Activated naive CD8-positive, alpha-beta T cell treated with anti-CD3 and anti-CD28 coated beads, Interleukin-2, amount 10 ng/mL, durations not matched to agents 7 days and 5 days (primary cell): ENCODE data around the gene NCCRP1. TPM values are rescaled to one million over a fixed set of nuclear protein-coding genes. Genes with fewer than 3 reads are reported as not detected.

ENCODE experiments used
- ATAC-seq: fragments of 150-1000 bp; cut with Tn5 transposase; one replicate; pipeline ENCODE4 v1.10.0; 2021; ENCODE audit warnings: low read depth, moderate library complexity
- POLR2A ChIA-PET: fragments of 350-600 bp; sonication (Branson Sonifier 250); formaldehyde crosslinking; loops from one replicate; lab custom pipeline; 2021; ENCODE audit warnings: antibody characterized with exemption; lab: Charles Lee
- DNase-seq: peaks from one replicate; pipeline ENCODE4 v3.0.0; 2021
- H3K27ac Mint-ChIP-seq: one replicate; pipeline ENCODE4 v1.8.0; 2022; ENCODE audit warnings: mild to moderate bottlenecking, mixed read lengths
- H3K27me3 Mint-ChIP-seq: one replicate; pipeline ENCODE4 v1.8.0; 2022; ENCODE audit warnings: mild to moderate bottlenecking, moderate library complexity, mixed read lengths
- H3K36me3 Mint-ChIP-seq: one replicate; pipeline ENCODE4 v1.8.0; 2021; ENCODE audit warnings: mild to moderate bottlenecking, mixed read lengths
- H3K4me1 Mint-ChIP-seq: one replicate; pipeline ENCODE4 v1.8.0; 2021; ENCODE audit warnings: mixed read lengths
- H3K4me3 Mint-ChIP-seq: one replicate; pipeline ENCODE4 v1.8.0; 2022; ENCODE audit warnings: mild to moderate bottlenecking, moderate library complexity, mixed read lengths
- H3K9me3 Mint-ChIP-seq: one replicate; pipeline ENCODE4 v1.8.0; 2021; ENCODE audit warnings: mixed read lengths
- total RNA-seq, 2 experiments: library from RNA; stranded (reverse); gene quantifications; one replicate each; pipeline ENCODE4 v1.2.3, GENCODE V29; 2021

Gene NCCRP1
- total RNA-seq, 2 experiments from 2014 or later, result not detected

DNA sequence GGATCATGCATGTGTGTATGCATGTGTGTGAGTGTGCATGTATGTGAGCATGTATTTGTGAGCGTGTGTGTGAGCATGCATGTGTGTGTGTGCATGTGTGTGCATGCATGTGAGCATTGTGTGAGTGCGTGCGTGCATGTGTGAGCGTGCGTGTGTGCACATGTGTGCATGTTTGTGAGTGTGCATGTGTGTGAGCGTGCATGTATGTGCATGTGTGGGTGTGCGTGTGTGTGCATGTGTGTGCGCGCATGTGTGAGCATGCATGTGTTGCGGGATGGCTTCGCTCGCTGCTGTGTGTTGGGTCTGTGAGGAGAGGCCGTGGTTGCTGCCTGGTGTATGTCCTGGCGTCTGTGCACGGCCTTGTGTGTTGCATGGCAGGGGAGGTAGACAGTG lies 38.8 kb upstream of the NCCRP1 start:
- H3K36me3 Mint-ChIP-seq, result no peaks in the 10 kb centered on the region
- POLR2A ChIA-PET, result no interaction called here
- no peak for DNase-seq
- H3K4me1 Mint-ChIP-seq, result peaks cover 16% of the 10 kb centered on the region
- H3K4me3 Mint-ChIP-seq, result no peak overlapping the region
- H3K27me3 Mint-ChIP-seq, result no peaks in the 10 kb centered on the region
- no peak for ATAC-seq
- H3K9me3 Mint-ChIP-seq, result no peaks in the 10 kb centered on the region
- H3K27ac Mint-ChIP-seq, result no peak overlapping the region

DNA sequence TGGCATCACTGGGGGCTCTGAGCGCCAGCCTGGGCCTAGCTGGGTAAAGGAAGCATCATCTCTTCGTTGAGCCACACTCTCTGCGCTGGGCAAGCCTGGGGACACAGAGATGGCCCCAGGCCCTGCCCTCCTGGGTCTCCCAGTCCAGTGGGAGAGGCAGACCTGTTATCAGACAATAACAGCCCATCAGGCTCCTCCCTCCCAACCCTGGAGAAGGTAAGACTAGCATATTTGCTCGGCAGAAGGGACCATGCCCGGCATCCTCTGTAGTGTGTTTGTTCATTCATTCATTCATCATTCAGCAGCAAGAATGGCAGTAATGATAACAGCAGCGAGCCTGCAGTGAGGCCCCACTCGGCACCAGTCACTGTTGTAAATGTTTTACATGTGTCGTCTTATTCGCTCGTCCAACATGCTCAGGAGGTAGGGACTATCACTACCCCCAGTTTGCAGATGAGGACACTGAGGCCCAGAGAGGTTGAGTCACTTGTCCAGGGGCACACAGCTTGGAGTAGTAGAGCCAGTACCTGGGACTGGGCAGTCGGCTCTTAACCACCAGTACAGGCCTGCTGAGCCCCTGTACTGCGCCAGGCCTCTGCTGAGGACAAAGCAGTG lies 38.0 kb upstream of the NCCRP1 start:
- H3K27ac Mint-ChIP-seq, result no peak overlapping the region
- H3K9me3 Mint-ChIP-seq, result no peaks in the 10 kb centered on the region
- H3K27me3 Mint-ChIP-seq, result no peaks in the 10 kb centered on the region
- DNase-seq, result no peak
- H3K4me3 Mint-ChIP-seq, result no peak overlapping the region
- POLR2A ChIA-PET, result no interaction called here
- no peaks in the 10 kb centered on the region for H3K36me3 Mint-ChIP-seq
- H3K4me1 Mint-ChIP-seq, result peaks cover 16% of the 10 kb centered on the region
- ATAC-seq, result no peak

DNA sequence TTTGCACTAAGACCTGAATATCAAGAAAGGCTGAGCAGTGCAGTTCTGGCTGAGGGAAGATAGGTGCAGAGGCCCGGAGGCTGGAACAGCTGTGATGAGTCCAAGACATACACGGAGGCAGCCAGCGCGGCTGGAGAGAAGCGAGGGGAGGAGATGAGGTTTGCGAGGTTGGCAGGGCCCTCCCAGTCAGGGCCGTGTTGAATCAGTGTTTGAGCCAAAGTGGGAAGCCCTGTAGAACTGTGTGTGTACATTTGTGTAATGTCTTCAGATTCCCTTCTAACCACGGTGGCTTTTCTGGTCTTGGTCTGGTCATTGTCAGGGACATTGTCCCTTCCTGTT lies 36.3 kb upstream of the NCCRP1 start:
- H3K27me3 Mint-ChIP-seq, result no peaks in the 10 kb centered on the region
- no peak for ATAC-seq
- no peak for DNase-seq
- H3K36me3 Mint-ChIP-seq, result no peaks in the 10 kb centered on the region
- no peaks in the 10 kb centered on the region for H3K9me3 Mint-ChIP-seq
- H3K4me1 Mint-ChIP-seq, result peaks cover 16% of the 10 kb centered on the region
- no peak overlapping the region for H3K4me3 Mint-ChIP-seq
- H3K27ac Mint-ChIP-seq, result no peak overlapping the region
- POLR2A ChIA-PET, result no interaction called here

DNA sequence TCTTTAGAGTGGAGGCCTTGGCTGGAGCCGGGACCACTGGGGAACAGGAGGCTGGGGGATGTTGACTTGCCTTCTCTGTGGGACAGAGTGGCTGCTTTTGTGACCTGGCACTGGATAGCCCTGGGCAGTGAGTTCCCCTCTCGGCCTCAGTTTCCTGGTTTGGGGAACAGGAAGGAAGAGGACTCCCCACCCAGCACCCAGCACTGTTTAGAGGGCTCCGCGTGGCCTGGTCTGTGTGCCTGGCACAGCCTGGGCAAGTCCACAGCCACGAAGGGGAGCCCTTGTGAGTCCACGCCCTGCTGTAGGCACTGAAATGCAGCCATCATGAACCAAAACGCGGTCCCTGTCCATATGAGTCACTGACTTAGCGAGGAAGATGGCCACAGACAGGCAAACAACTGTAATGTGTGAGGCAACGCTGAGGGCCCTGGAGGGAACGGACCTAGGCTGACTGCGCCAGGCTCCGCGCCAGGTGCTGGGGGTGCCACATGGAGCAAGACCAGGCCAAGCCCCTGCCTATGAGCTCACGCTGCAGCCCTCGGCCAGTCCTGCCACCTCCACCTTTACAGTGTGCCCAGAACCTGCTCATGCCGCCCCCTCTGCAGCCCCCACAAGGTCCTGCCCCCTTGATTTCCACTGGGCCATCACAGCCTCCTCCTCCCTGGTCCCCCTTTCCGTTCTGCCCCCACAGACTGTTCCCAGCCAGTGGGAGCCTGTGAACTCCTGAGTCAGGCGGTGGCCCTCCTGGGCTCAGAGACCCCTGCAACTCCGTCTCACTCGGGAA lies 35.7 kb upstream of the NCCRP1 start:
- Mint-ChIP-seq H3K27me3 (no peaks in the 10 kb centered on the region), H3K9me3 (no peaks in the 10 kb centered on the region), H3K27ac (no peak overlapping the region), H3K36me3 (no peaks in the 10 kb centered on the region), H3K4me3 (no peak overlapping the region), H3K4me1 (peaks cover 16% of the 10 kb centered on the region)
- ATAC-seq (no peak), DNase-seq (no peak)
- POLR2A ChIA-PET, result no interaction called here

DNA sequence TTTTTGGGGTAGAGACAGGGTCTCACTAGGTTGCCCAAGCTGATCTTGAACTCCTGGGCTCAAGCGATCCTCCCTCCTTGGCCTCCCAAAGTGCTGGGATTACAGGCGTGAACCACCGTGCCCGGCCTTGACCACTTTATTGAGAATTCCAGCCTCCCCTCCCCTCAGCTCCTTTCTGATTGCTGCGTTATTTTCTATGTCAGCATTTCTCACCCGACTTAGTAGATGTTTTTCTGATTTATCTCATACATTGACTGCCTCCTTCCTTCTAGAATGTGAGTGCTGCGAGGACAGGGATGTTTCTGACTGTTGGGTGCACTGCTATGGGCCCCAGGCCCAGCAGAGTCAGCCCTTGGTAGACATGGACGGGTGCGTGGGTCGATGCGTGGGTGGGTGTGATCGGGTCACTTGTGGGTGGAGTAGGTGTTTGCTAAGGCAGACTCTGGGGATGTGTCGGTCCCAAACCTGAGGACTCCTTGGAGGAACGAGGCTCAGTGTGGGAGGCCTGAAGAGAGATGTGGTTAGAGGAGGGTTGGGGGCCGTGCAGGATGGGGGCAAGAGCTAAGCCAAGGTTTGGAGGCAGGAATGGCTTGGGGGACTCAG lies 34.2 kb upstream of the NCCRP1 start:
- Mint-ChIP-seq H3K4me1 (peaks cover 14% of the 10 kb centered on the region), H3K9me3 (no peaks in the 10 kb centered on the region), H3K27ac (no peak overlapping the region), H3K36me3 (no peaks in the 10 kb centered on the region), H3K4me3 (no peak overlapping the region), H3K27me3 (no peaks in the 10 kb centered on the region)
- POLR2A ChIA-PET, result no interaction called here
- DNase-seq (no peak), ATAC-seq (no peak)

DNA sequence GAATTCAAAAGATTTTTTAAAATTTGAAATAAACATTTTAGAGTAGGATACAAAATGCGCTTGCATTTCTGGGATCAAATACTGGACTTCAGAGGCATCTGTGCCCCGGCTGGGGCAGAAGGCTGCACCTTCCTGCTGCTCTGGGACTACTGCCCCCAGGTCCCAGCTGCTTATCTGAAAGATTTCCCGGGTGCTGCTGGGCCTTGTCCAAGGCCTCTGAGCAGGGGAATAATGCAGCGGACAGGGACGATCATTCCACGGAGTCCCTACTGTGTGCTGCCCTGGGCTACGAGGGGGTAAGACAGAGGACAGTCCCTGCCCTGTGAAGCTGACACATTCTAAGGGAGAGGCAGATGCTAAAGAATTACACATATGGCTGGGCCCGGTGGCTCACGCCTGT lies 33.1 kb upstream of the NCCRP1 start:
- POLR2A ChIA-PET, result no interaction called here
- DNase-seq (no peak), ATAC-seq (no peak)
- H3K9me3 Mint-ChIP-seq, result no peaks in the 10 kb centered on the region
- H3K27me3 Mint-ChIP-seq, result no peaks in the 10 kb centered on the region
- no peak overlapping the region for H3K4me3 Mint-ChIP-seq
- no peak overlapping the region for H3K27ac Mint-ChIP-seq
- peaks cover 9% of the 10 kb centered on the region for H3K4me1 Mint-ChIP-seq
- H3K36me3 Mint-ChIP-seq, result no peaks in the 10 kb centered on the region

DNA sequence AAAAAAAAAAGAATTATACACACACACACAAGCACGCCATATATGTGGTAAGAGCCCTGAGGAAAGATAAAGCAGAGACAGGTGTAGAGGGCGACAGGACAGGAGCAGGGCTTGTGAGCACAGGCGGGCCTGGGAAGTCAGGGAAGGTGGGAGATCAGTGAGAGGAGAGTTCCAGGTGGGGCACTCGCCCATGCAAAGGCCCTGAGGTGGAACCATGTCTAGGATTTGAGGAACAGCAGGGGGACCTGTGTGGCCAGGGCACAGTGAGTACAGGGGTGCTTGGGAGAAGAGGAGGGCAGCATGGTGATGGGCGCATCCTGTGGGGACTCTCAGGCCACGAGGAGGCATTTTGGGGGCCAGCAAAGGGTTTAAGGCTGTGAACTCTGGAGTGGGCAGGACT lies 32.5 kb upstream of the NCCRP1 start:
- Mint-ChIP-seq H3K4me1 (peaks cover 9% of the 10 kb centered on the region), H3K27ac (no peak overlapping the region), H3K36me3 (no peaks in the 10 kb centered on the region), H3K27me3 (no peaks in the 10 kb centered on the region), H3K9me3 (no peaks in the 10 kb centered on the region), H3K4me3 (no peak overlapping the region)
- DNase-seq (no peak), ATAC-seq (peak; percentile 18)
- POLR2A ChIA-PET, result no interaction called here

DNA sequence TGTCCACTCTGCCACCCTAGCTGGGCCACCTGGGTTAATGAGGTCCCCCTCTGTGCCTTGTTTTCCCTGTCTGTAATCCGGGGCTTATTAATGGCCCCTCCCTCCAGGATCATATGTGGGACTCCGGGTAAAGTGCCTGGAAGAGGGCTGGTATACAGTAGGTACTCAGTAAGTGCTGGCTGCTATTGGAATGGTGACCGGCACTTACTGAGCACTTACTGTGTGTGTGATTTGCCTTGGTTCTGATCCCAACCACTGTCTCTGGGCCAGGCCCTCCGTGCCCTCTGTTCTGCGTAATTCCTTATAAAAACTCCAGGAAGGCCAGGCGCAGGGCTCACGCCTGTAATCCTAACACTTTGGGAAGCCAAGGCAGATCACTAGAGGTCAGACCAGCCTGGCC lies 30.9 kb upstream of the NCCRP1 start:
- Mint-ChIP-seq H3K27me3 (no peaks in the 10 kb centered on the region), H3K9me3 (no peaks in the 10 kb centered on the region), H3K36me3 (no peaks in the 10 kb centered on the region), H3K4me3 (no peak overlapping the region), H3K4me1 (peaks cover 5% of the 10 kb centered on the region), H3K27ac (no peak overlapping the region)
- ATAC-seq (no peak), DNase-seq (no peak)
- POLR2A ChIA-PET, result no interaction called here

DNA sequence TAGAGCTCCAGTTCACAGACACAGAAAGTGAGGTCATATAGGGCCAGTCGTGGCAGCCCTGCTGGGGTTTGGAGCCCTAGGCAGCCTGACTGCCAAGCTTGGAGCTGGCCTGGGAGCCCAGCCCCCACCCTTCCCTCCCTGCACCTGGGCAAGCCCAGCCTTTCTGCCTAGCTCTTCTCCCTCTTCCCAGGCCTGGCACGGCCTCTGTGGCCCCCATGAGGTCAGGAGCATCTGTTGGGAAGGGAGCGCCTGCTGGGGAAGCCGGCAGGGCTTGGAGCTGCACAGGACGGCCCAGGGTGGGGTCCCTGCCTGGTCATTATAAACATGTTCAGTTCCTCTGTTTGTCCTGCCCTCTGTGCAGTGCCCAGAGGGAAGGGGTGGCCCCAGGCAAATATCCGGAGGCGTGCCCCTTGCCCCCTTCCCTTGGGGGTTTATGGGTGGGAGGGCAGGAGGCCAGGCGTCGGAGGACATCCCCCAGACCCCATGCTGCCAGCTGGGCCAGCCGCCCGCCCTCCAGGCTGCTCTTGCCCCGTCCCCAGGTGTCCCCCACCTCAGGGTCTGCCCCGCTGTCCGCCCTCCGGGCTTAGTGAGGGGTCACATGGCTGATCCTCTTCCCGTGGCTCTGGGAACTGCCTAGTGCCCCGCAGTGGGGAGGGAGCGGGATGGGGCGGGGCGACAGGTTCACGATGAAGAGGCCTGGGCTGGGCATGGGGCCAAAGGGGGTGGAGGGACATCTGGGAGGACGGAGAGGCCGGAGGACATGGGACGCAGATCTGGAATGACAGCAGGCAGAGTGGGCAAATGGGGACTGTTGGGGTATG lies 30.0 kb upstream of the NCCRP1 start:
- H3K9me3 Mint-ChIP-seq, result no peaks in the 10 kb centered on the region
- no peaks in the 10 kb centered on the region for H3K36me3 Mint-ChIP-seq
- peaks cover 5% of the 10 kb centered on the region for H3K4me1 Mint-ChIP-seq
- no peaks in the 10 kb centered on the region for H3K27me3 Mint-ChIP-seq
- no peak overlapping the region for H3K27ac Mint-ChIP-seq
- POLR2A ChIA-PET, result no interaction called here
- ATAC-seq, result no peak
- no peak for DNase-seq
- H3K4me3 Mint-ChIP-seq, result no peak overlapping the region

DNA sequence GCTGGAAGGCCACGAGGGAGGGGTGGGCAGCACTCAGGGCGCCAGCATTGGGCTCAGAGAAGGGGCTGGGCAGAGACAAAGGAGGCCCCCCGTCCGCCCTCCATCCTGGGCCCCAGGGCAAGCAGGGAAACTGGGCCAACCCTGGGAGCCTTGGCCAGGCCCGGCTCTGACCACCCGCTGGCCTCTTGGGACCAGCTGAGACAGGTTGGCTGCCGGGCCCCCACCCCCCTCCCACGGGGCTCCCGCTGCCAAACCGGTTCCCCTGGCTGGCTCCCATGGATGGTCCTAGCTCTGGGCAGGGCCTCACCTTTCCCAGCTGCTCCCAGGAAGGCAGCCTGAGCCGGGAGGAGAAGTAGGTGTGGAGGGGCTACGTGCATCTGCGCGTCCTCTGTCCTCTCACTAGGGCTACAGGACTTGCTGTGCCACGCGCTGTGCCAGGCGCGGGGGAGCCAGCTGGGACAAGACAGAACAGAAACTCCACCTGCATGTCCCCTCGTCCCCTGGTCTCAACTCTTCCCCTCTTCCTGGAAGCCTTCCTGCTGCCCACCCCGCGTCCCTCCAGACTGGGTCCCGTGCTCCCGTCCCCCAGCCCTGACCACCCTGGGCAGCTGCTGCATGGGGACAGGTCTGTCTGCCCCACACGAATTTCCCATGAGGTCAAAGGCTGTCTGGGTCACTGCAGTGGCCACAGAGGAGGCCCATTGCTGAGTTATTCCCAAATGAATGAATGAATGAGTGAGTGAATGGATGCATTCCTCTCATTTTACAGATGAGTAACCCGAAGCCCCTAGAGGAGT lies 29.1 kb upstream of the NCCRP1 start:
- Mint-ChIP-seq H3K4me3 (no peak overlapping the region), H3K27ac (no peak overlapping the region), H3K36me3 (no peaks in the 10 kb centered on the region), H3K4me1 (peaks cover 2% of the 10 kb centered on the region), H3K27me3 (no peaks in the 10 kb centered on the region), H3K9me3 (no peaks in the 10 kb centered on the region)
- DNase-seq (no peak), ATAC-seq (no peak)
- POLR2A ChIA-PET, result no interaction called here

DNA sequence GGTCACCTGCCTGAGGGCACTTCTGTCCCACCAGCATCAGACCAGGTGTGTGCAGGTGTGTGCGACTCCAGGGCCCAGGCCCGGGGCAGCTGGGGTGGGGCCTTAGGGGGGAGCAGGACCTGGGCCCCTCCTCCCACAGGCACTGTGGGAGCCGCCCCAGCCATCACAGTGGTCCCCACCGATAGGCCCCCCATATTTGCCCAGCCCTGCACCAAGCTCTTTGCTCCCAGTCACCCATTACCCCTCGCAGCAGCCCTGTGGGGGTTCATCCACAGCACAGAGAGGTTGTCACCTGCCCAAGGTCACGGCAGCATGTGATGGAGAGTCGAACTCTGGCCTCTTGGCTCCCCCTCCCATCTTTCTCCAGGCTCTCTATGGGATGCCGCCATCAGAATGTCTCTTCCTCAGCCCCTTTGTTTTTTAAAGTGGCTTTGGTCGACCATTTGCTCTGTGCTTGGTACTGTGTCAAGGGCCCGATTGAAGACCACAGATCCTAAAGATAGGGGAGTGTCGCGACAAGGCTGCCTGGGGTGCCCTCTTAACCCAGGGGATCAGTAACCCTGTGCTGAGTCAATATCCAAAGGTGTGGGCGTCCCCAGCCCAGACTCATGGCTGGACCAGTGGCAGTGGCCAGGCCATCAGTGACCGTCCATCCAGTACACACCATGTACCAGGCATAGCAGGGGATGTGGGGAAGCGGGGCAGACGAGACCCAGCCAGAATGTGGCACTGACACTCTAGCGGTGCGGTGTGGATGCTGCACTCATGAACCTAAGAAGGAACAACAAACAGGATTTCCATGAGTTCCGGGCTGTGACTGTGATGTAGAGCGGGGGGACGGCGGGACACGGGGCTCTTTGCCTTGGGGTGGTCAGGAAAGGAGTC lies 28.3 kb upstream of the NCCRP1 start:
- DNase-seq (no peak), ATAC-seq (no peak)
- Mint-ChIP-seq H3K9me3 (no peaks in the 10 kb centered on the region), H3K27ac (no peak overlapping the region), H3K36me3 (no peaks in the 10 kb centered on the region), H3K27me3 (no peaks in the 10 kb centered on the region), H3K4me1 (no peaks in the 10 kb centered on the region), H3K4me3 (no peak overlapping the region)
- POLR2A ChIA-PET, result no interaction called here

DNA sequence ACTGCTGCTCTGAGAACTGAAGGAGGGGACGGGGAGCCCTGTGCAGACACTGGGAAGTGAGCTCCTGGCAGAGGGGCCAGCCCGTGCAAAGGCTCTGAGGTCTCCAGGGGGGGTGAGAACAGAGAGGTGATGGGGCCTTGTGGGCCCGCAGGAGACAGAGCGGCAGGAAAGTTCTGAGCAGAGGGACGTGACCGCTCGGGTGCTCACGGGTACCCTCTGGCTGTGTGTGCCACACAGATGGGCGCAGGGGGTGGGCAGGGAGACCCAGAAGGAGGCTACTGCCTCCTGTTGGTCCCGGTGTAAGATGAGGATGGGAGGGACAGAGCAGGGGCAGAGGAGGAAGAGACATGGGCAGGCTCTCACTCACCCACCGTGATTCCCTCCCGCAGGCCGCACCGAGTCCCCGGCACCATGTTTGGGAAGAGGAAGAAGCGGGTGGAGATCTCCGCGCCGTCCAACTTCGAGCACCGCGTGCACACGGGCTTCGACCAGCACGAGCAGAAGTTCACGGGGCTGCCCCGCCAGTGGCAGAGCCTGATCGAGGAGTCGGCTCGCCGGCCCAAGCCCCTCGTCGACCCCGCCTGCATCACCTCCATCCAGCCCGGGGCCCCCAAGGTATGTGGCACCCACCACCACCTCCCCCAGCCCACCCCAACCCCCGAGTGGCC lies 27.5 kb upstream of the NCCRP1 start:
- Mint-ChIP-seq H3K9me3 (no peaks in the 10 kb centered on the region), H3K27me3 (no peaks in the 10 kb centered on the region), H3K36me3 (no peaks in the 10 kb centered on the region), H3K4me3 (no peak overlapping the region), H3K27ac (no peak overlapping the region), H3K4me1 (no peaks in the 10 kb centered on the region)
- no peak for ATAC-seq
- no peak for DNase-seq
- POLR2A ChIA-PET, result no interaction called here
